HFFc6 (cell line): ENCODE results near the gene LINC01488. TPM values are rescaled to one million over a fixed set of nuclear protein-coding genes. Genes with fewer than 3 reads are reported as not detected.

Experiments used
- DNase-seq: peaks from one replicate; pipeline ENCODE4 v3.0.0-alpha.2; 2018
- H3K27ac Mint-ChIP-seq: 2 replicates; pipeline ENCODE4 v1.8.0; 2020; ENCODE audit warnings: mild to moderate bottlenecking, mixed read lengths
- H3K27me3 Mint-ChIP-seq: 2 replicates; pipeline ENCODE4 v1.8.0; 2021; ENCODE audit warnings: mild to moderate bottlenecking, moderate library complexity, mixed read lengths; ENCODE audit not compliant: insufficient read depth
- H3K36me3 Mint-ChIP-seq: 2 replicates; pipeline ENCODE4 v1.8.0; 2021; ENCODE audit warnings: low read depth, mixed read lengths
- H3K4me1 Mint-ChIP-seq: 2 replicates; pipeline ENCODE4 v1.8.0; 2020; ENCODE audit warnings: low read depth, mixed read lengths
- H3K4me3 Mint-ChIP-seq: 2 replicates; pipeline ENCODE4 v1.8.0; 2020; ENCODE audit warnings: mild to moderate bottlenecking, moderate library complexity, mixed read lengths
- H3K9me3 Mint-ChIP-seq: 2 replicates; pipeline ENCODE4 v1.8.0; 2020; ENCODE audit warnings: mild to moderate bottlenecking, mixed read lengths
- total RNA-seq, 6 experiments: library from RNA; stranded (reverse); fragmentation: NEBNext Ultra II Directional; extraction: Animal tissue kit (Norgen Biotek cat#: 25700); gene quantifications; 2 replicates in 1 of 6; 3 replicates in 5 of 6; pipeline ENCODE4 v1.2.3, GENCODE V29; 2021
- TF ChIP-seq, protein P1 (sequence below): fragments of 200-600 bp; sonication (generic); IDR thresholded peaks from 2 replicates; pipeline ENCODE4 v1.5.0; 2021; ENCODE audit warnings: antibody characterized with exemption, mild to moderate bottlenecking

The LINC01488 gene
- total RNA-seq, 6 experiments from 2014 or later, result not detected

DNA sequence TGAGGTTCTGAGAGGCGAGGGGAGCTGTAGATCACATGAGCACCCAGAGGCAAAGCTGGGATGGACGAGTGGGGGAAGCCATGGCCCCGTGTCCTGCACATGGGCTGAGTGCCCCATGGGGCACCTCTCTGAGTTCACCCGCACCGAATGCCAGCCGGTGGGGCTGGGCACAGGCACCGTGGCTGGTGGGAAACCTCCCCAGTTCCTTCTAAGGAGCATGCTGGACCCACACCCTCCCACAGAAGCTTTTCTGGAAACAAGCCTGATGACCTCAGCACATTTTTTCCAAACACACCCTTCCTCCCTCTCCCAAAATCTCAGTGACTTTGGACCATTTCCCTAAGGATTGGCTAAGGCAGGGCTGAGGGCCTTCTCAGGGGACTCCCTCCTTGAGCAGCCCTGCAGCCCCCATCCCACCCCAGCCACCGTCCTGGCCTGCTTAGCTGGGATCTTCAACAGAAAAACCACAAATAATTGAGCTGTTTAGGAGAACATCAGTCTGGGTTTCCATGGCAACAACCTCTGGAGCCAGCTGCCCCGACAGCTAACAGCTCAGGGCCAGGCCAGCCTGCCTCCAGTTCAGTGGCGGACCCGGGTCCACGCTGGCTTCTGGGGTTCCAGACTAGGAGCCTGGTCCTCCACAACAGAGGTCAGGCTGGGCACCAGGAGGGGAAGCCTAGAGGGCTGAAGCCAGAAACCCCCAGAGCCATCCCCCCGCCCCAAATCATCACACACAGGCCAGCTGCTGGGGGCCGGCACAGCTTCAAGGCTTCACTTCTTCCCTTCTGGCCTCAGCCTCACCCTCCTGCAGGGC lies 18.1 kb upstream of the LINC01488 start:
- peaks cover 23% of the 10 kb centered on the region for H3K36me3 Mint-ChIP-seq
- TF ChIP-seq, protein P1, sequence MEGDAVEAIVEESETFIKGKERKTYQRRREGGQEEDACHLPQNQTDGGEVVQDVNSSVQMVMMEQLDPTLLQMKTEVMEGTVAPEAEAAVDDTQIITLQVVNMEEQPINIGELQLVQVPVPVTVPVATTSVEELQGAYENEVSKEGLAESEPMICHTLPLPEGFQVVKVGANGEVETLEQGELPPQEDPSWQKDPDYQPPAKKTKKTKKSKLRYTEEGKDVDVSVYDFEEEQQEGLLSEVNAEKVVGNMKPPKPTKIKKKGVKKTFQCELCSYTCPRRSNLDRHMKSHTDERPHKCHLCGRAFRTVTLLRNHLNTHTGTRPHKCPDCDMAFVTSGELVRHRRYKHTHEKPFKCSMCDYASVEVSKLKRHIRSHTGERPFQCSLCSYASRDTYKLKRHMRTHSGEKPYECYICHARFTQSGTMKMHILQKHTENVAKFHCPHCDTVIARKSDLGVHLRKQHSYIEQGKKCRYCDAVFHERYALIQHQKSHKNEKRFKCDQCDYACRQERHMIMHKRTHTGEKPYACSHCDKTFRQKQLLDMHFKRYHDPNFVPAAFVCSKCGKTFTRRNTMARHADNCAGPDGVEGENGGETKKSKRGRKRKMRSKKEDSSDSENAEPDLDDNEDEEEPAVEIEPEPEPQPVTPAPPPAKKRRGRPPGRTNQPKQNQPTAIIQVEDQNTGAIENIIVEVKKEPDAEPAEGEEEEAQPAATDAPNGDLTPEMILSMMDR, result no peak
- H3K27ac Mint-ChIP-seq, result peak overlapping the region; percentile 84
- peaks cover 31% of the 10 kb centered on the region for H3K9me3 Mint-ChIP-seq
- peaks cover 30% of the 10 kb centered on the region for H3K4me1 Mint-ChIP-seq
- peaks cover 5% of the 10 kb centered on the region; the same call in 1 of the 2 replicates for H3K27me3 Mint-ChIP-seq
- DNase-seq, result peak; percentile 56
- H3K4me3 Mint-ChIP-seq, result no peak overlapping the region

DNA sequence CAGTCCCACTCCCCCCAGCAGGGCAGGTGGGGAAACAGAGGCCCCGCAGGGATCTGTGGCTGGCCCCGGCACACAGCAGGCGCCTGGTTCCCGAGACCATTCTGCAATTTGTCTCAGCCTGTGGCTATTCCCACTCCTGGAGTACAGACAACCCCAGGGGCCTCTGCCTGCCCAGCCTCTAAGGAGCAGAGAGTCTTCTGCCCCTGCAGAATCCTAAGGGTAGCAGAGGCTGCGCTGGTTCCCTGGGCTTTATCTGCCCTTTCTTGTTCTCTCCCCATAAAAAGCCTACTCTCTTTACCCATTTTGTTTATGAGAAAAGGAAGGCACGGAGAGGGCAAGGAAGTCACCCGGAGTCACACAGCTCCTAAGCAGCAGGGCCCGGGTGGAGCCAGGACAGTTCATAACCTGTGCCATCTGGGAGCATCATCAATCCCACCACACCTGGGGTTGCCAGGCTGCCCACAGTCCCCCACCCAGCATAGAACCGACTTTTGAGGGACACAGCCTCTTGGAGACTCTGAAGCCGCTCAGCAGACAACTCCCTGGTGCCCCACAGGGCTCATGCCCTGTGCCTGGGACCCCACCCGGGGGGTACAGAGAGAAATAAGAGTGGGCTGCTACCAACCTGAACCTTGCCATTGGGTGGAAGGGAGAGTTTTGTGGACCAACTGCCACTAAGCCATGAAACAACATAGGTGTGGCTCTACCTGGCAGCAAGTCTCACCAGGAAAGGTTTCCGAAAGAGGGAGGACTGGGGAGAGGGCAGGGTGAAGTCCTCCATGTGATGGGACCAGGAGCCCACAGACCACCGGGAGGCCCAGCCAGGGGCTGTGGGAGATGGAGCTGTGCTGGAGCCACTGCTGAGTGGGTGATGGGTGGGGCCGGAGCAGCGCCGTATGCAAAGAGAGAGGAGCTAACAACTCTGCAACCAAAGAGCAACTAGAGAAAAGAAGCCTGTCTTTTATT lies 17.2 kb upstream of the LINC01488 start:
- H3K36me3 Mint-ChIP-seq, result peaks cover 23% of the 10 kb centered on the region
- H3K27ac Mint-ChIP-seq, result peak overlapping the region; percentile 84; the same call in 1 of the 2 replicates
- TF ChIP-seq, protein P1, result no peak
- peaks cover 7% of the 10 kb centered on the region; the same call in 1 of the 2 replicates for H3K27me3 Mint-ChIP-seq
- H3K4me3 Mint-ChIP-seq, result no peak overlapping the region
- H3K9me3 Mint-ChIP-seq, result peaks cover 31% of the 10 kb centered on the region
- peaks cover 27% of the 10 kb centered on the region for H3K4me1 Mint-ChIP-seq
- DNase-seq, result no peak

DNA sequence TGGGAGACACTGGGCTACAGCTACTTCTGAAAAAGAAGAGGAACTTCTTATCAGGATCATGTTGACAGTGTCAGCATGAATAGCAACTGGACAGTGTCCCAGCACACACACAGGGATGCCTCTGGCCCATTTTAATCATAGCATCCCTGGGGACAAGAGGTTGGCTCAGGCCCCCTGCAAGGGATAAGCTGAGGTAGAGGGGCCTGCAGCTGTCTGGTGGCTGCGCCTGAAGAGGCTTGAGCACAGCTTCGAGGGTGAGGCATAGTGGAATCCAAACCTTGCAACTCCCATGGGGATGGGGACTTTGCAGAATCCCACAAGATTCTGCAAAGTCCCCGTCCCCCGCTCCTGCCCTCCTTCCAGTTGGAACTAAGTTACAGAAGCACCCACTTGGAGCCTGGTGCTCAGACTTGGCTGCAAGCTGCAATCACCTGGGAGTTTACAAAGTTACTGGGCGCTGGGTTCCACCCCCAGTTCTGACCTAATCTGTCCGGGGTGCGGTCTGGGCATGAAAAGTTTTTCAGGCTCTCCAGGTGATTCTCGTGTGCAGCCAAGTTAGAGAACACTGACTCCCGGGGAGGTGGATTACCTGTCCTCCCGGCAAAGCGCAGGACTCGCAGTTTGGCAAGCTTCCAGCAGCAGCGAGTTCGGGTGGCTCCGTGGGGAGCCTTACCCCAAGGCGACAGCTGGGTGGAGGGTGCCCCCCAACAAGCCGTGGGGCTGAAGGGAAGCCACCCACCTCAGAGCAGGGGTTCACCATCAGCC lies 16.0 kb upstream of the LINC01488 start:
- H3K36me3 Mint-ChIP-seq, result peaks cover 23% of the 10 kb centered on the region
- TF ChIP-seq, protein P1, result no peak
- H3K27ac Mint-ChIP-seq, result no peak overlapping the region
- peaks cover 16% of the 10 kb centered on the region for H3K4me1 Mint-ChIP-seq
- H3K4me3 Mint-ChIP-seq, result no peak overlapping the region
- peaks cover 7% of the 10 kb centered on the region; the same call in 1 of the 2 replicates for H3K27me3 Mint-ChIP-seq
- H3K9me3 Mint-ChIP-seq, result peaks cover 28% of the 10 kb centered on the region
- no peak for DNase-seq

DNA sequence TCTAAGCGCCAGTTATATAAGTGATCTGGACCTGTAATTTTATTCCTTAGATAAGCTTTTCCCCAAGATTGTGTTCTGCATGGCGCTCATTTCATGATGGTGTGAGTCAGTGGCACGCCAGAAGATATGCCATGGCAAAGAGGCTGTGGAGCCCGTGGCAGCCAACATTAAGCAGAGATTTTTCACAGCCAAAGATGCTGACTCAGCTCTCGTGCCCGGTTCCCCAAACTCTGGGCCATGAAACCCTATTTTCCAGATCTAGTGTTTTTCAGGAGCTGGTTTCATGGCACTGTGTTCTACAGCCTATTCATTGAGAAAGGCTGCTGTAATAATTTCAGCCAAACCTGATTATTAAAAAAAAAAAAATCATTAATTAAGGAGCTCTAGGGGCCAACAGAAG lies 15.4 kb upstream of the LINC01488 start:
- TF ChIP-seq, protein P1, result no peak
- H3K4me1 Mint-ChIP-seq, result peaks cover 10% of the 10 kb centered on the region
- H3K27me3 Mint-ChIP-seq, result peaks cover 5% of the 10 kb centered on the region; the same call in 1 of the 2 replicates
- H3K36me3 Mint-ChIP-seq, result peaks cover 18% of the 10 kb centered on the region
- no peak overlapping the region for H3K27ac Mint-ChIP-seq
- DNase-seq, result no peak
- H3K4me3 Mint-ChIP-seq, result no peak overlapping the region
- peaks cover 22% of the 10 kb centered on the region for H3K9me3 Mint-ChIP-seq

DNA sequence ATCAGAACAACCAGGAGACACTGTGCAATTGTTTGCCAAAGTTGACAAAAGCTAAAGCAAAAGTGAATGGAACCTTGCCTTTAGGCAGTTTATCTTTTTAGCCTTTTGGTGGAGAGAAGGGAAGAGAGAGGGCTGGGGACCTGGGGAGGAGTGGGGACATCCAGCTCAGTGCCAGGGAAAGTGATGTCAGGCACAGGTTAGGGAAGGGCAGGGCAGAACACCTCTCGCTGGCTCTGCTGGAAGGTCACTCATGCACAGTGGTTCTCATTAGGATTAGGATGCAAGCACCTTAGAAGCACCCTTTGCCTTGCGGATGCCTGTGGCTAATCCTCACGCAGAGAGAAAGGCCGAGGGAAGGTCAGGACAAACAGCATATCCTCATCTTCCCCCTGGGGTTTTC lies 14.3 kb upstream of the LINC01488 start:
- DNase-seq, result no peak
- peaks cover 9% of the 10 kb centered on the region; the same call in 1 of the 2 replicates for H3K36me3 Mint-ChIP-seq
- H3K4me3 Mint-ChIP-seq, result no peak overlapping the region; the same call in 1 of the 2 replicates
- H3K4me1 Mint-ChIP-seq, result peaks cover 8% of the 10 kb centered on the region
- peaks cover 5% of the 10 kb centered on the region; the same call in 1 of the 2 replicates for H3K27me3 Mint-ChIP-seq
- no peak overlapping the region for H3K27ac Mint-ChIP-seq
- peaks cover 10% of the 10 kb centered on the region for H3K9me3 Mint-ChIP-seq
- TF ChIP-seq, protein P1, result no peak
